ENCODE results near the gene NRF1. TPM values are rescaled to one million over a fixed set of nuclear protein-coding genes. Genes with fewer than 3 reads are reported as not detected.
"Not testable (repeated sequence)": the region's sequence is repeated elsewhere in the genome, so short reads cannot be mapped to it uniquely, and the experiment has no call there.

Gene NRF1
- total RNA-seq, 1 experiment from 2014 or later, result 19.3 TPM

DNA sequence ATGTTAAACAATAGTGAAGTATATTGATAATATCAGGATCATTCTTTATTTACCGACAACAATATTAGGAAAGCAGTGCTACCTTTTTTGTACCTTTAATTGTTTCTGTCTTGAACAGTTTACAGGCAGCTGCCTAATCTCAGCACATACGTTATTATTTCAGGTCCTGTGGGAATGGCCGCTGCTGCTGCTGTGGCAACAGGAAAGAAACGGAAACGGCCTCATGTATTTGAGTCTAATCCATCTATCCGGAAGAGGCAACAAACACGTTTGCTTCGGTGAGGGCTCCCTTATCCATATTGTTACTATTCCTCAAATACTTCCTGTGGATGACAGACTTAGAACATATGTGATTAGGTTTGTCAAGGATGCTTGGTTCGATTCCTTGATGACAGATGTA, 59.7 kb downstream of the NRF1 start:
- H3K4me2 ChIP-seq (ENCODE audit: insufficient read depth, insufficient read length, low read length), result no peak overlapping the region
- H2AK5ac ChIP-seq (ENCODE audit: insufficient read length, low read length), result no peak overlapping the region
- no CpG with 5 or more reads among the region's 9 CpGs for WGBS (ENCODE audit: extremely low coverage, insufficient read length, low lambda C conversion rate)
- no peak overlapping the region for H3K56ac ChIP-seq (ENCODE audit: insufficient read length, low read depth, low read length)
- no peak overlapping the region for H4K5ac ChIP-seq (ENCODE audit: insufficient read length, low read depth, low read length)
- no peak overlapping the region for H3K4ac ChIP-seq (ENCODE audit: low read depth, low read length)
- no peak overlapping the region for H2BK120ac ChIP-seq (ENCODE audit: low read depth, low read length, poor library complexity, severe bottlenecking)
- no peak overlapping the region for H3K14ac ChIP-seq (ENCODE audit: insufficient read depth, low read length)
- no peak overlapping the region for H4K91ac ChIP-seq (ENCODE audit: insufficient read length, low read depth, low read length)
- Mint-ChIP-seq H3K4me3 (no peak overlapping the region), H3K9me3 (peaks cover 8 to 12% of the 10 kb centered on the region in 2 experiments), H3K4me1 (no peaks in the 10 kb centered on the region), H3K27ac (no peak overlapping the region), H3K36me3 (ENCODE audit: insufficient read depth in 1 of 3, low read depth in 3 of 3) (peaks cover 19 to 24% (median 20%) of the 10 kb centered on the region in 3 experiments), H3K27me3 (ENCODE audit: low read depth) (no peaks in the 10 kb centered on the region)
- TF ChIP-seq CTCF (conservative IDR thresholded peaks at IDR 0.05), result no peak
- no peak overlapping the region for H3K23ac ChIP-seq (ENCODE audit: insufficient read length, low read depth, low read length)
- H3T11ph ChIP-seq (ENCODE audit: low read length), result no peak overlapping the region
- H2BK5ac ChIP-seq (ENCODE audit: insufficient read length, low read length), result no peak overlapping the region
- no peak overlapping the region for H3K9ac ChIP-seq (ENCODE audit: extremely low read depth, insufficient read length, low read length)
- H2BK12ac ChIP-seq (ENCODE audit: insufficient read length, low read depth, low read length), result no peak overlapping the region
- H4K20me1 ChIP-seq (ENCODE audit: control insufficient read depth, insufficient read depth, insufficient read length), result no peaks in the 10 kb centered on the region
- H2AFZ ChIP-seq (ENCODE audit: low read length), result no peak overlapping the region
- H3K4me1 ChIP-seq (ENCODE audit: insufficient read depth, low read length), result no peaks in the 10 kb centered on the region
- no peak for DNase-seq
- H3K23me2 ChIP-seq (ENCODE audit: insufficient read length, low read depth, low read length, poor library complexity, severe bottlenecking), result no peaks in the 10 kb centered on the region
- no peak overlapping the region for H2BK15ac ChIP-seq (ENCODE audit: low read depth, low read length)
- H3K18ac ChIP-seq (ENCODE audit: insufficient read length, low read depth, low read length), result no peak overlapping the region
- H3K27ac ChIP-seq (ENCODE audit: insufficient read length, low read depth, low read length), result no peak overlapping the region
- H3K27me3 ChIP-seq (ENCODE audit: insufficient read depth, low read length), result no peaks in the 10 kb centered on the region
- H3K9me3 ChIP-seq (ENCODE audit: control insufficient read depth, low read depth, low read length), result peaks cover 8% of the 10 kb centered on the region
- H3K79me1 ChIP-seq (ENCODE audit: insufficient read depth, low read depth, low read length, poor library complexity, severe bottlenecking), result no peaks in the 10 kb centered on the region
- no peak overlapping the region for H4K8ac ChIP-seq (replicated peaks; ENCODE audit: insufficient read length, low read depth, low read length)
- H3K79me2 ChIP-seq (ENCODE audit: insufficient read depth, low read length), result no peaks in the 10 kb centered on the region
- no peak overlapping the region for H2BK20ac ChIP-seq (ENCODE audit: low read depth, low read length, poor library complexity, severe bottlenecking)

DNA sequence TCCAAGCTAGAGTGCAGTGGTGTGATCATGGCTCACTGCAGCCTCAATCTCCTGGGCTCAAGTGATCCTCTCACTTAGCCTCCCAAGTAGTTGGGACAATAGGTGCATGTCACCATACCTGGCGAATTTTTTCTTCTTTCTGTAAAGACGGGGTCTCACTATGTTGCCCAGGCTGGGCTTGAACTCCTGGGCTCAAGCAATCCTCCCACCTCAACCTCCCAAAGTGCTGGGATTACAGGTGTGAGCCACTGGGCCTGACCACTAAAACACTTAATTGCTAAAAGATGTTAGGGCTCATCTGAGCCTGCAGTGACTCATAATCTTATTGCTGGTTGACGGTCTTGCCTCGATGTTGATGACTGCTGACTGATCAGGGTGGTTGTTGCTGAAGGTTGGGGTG, 63.0 kb downstream of the NRF1 start:
- not testable (repeated sequence) for H3K9ac ChIP-seq (ENCODE audit: extremely low read depth, insufficient read length, low read length); H3K4me1 Mint-ChIP-seq; DNase-seq; H3K27ac ChIP-seq (ENCODE audit: insufficient read length, low read depth, low read length); H4K91ac ChIP-seq (ENCODE audit: insufficient read length, low read depth, low read length); H2BK15ac ChIP-seq (ENCODE audit: low read depth, low read length); H3K4me2 ChIP-seq (ENCODE audit: insufficient read depth, insufficient read length, low read length); H3K14ac ChIP-seq (ENCODE audit: insufficient read depth, low read length); H2BK5ac ChIP-seq (ENCODE audit: insufficient read length, low read length); H3K4me1 ChIP-seq (ENCODE audit: insufficient read depth, low read length); H3K23me2 ChIP-seq (ENCODE audit: insufficient read length, low read depth, low read length, poor library complexity, severe bottlenecking); H3K23ac ChIP-seq (ENCODE audit: insufficient read length, low read depth, low read length); H3K4me3 Mint-ChIP-seq; H3K9me3 ChIP-seq (ENCODE audit: control insufficient read depth, low read depth, low read length); H3T11ph ChIP-seq (ENCODE audit: low read length); H2BK120ac ChIP-seq (ENCODE audit: low read depth, low read length, poor library complexity, severe bottlenecking); H3K79me2 ChIP-seq (ENCODE audit: insufficient read depth, low read length); H3K27me3 ChIP-seq (ENCODE audit: insufficient read depth, low read length); H3K56ac ChIP-seq (ENCODE audit: insufficient read length, low read depth, low read length); H4K8ac ChIP-seq (replicated peaks; ENCODE audit: insufficient read length, low read depth, low read length); H3K79me1 ChIP-seq (ENCODE audit: insufficient read depth, low read depth, low read length, poor library complexity, severe bottlenecking); H4K20me1 ChIP-seq (ENCODE audit: control insufficient read depth, insufficient read depth, insufficient read length); H3K27ac Mint-ChIP-seq; H3K18ac ChIP-seq (ENCODE audit: insufficient read length, low read depth, low read length); H3K27me3 Mint-ChIP-seq (ENCODE audit: low read depth); H4K5ac ChIP-seq (ENCODE audit: insufficient read length, low read depth, low read length); H2BK12ac ChIP-seq (ENCODE audit: insufficient read length, low read depth, low read length); H3K4ac ChIP-seq (ENCODE audit: low read depth, low read length); H2AK5ac ChIP-seq (ENCODE audit: insufficient read length, low read length); H2BK20ac ChIP-seq (ENCODE audit: low read depth, low read length, poor library complexity, severe bottlenecking); H2AFZ ChIP-seq (ENCODE audit: low read length)
- WGBS (ENCODE audit: extremely low coverage, insufficient read length, low lambda C conversion rate), result no CpG with 5 or more reads among the region's 4 CpGs
- H3K36me3 Mint-ChIP-seq (ENCODE audit: insufficient read depth in 1 of 3, low read depth in 3 of 3), result peaks cover 21 to 40% (median 34%) of the 10 kb centered on the region in 3 experiments
- H3K9me3 Mint-ChIP-seq, result peaks cover 8 to 12% of the 10 kb centered on the region in 2 experiments
